ENCODE data around the gene NET1.

Gene NET1

DNA sequence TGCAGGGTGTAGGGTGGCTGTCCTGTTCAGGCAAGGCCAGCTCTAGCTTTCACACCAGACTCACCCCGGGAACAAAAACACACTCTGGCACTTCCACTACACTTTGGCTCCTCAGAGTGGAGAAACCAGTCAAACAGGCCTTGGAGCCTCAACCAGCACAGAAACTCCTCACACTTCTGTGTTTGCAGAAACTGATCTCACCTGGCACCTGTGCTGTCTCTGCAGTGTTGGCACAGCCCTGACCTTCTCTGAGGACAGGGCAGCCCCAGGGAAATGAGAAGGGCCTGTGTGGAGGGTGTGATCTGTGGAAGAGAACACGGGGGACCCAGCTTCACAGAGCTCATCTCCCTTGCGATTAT lies 91.1 kb downstream of the NET1 start:
- H3K9ac ChIP-seq (ENCODE audit: low read depth, low read length) = no peak overlapping the region
- H3K4me1 ChIP-seq (ENCODE audit: control insufficient read depth, insufficient read depth, low read length) = no peaks in the 10 kb centered on the region
- no peaks in the 10 kb centered on the region for H3K36me3 ChIP-seq (ENCODE audit: control insufficient read depth, insufficient read depth, low read length)
- no peaks in the 10 kb centered on the region for H3K9me3 ChIP-seq (ENCODE audit: control insufficient read depth, insufficient read depth, low read length)
- no peaks in the 10 kb centered on the region for H3K27me3 ChIP-seq (ENCODE audit: control insufficient read depth, insufficient read depth, low read length)
- H3K27ac ChIP-seq (ENCODE audit: low read depth, low read length) = no peak overlapping the region
- no peak overlapping the region for H3K4me3 ChIP-seq (ENCODE audit: low read depth, low read length)

DNA sequence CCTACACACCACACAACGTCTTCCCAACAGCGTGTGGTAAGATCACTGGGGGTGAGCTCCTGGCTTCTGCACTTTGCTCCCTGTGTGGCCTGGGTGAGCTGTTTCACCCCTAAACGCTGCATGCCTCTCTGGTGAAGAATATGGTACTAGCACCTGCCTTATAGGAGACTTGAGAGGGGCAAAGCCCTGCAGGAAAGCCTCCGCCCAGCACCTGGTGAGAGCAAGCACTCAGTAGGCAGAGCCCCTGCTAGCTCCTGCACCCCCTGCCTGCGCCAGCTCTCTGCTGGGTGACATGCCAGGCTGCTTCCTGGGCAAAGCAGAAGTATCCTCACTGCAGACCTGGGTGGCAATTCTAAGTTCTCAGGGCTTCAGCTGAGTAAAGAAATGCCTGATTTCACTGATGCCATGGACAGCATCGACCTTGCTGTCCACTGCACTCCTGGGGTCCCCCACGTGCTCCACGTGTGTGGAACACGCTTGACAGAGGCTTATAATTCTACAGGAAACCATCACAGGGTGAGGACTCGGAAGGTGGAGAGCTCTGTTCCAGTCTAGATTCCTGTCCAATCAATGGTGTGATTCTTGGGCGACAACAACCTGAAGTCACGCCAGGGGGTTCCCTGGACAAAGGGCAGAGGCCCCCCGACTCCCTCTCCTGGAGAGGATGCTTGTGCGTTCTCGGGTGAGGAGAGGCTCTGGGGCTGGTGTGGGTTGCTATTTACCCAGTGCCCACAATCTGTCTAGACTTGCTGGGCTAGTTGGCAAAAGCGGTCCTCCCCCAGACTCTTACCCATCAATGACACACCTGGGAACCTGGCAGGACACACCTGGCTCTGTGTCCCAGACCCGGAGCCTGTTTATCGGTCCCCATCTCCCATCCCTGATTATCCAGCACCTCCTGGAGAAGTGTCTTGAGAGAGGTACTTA lies 92.1 kb downstream of the NET1 start:
- H3K4me1 ChIP-seq (ENCODE audit: control insufficient read depth, insufficient read depth, low read length) = no peaks in the 10 kb centered on the region

DNA sequence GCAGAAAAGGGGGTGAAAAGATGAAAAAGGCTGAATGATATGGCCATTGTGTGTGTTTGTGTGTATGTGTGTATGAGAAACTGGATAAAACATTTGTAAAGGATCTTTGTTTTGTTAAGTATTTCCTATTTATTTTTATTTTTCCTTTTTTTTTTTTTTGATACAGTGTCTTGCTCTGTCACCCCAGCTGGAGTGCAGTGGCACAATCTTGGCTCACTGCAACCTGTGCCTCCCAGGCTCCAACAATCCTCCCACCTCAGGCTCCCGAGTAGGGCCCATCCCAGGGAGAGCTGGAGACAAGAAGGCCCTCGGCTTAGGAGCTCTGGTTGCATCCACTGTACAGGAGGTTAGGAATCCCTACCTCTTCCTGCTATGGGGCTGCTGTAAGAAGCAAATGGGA lies 93.9 kb downstream of the NET1 start:
- no peak overlapping the region for H3K9ac ChIP-seq (ENCODE audit: low read depth, low read length)
- H3K4me3 ChIP-seq (ENCODE audit: low read depth, low read length) = no peak overlapping the region
- H3K27me3 ChIP-seq (ENCODE audit: control insufficient read depth, insufficient read depth, low read length) = no peaks in the 10 kb centered on the region
- no peaks in the 10 kb centered on the region for H3K36me3 ChIP-seq (ENCODE audit: control insufficient read depth, insufficient read depth, low read length)
- H3K27ac ChIP-seq (ENCODE audit: low read depth, low read length) = no peak overlapping the region
- no peaks in the 10 kb centered on the region for H3K9me3 ChIP-seq (ENCODE audit: control insufficient read depth, insufficient read depth, low read length)
- H3K4me1 ChIP-seq (ENCODE audit: control insufficient read depth, insufficient read depth, low read length) = no peaks in the 10 kb centered on the region

More for the DNA sequence above, 92.1 kb downstream of the NET1 start:
- H3K4me3 ChIP-seq (ENCODE audit: low read depth, low read length) = no peak overlapping the region
- no peaks in the 10 kb centered on the region for H3K9me3 ChIP-seq (ENCODE audit: control insufficient read depth, insufficient read depth, low read length)
- H3K27ac ChIP-seq (ENCODE audit: low read depth, low read length) = no peak overlapping the region
- no peak overlapping the region for H3K9ac ChIP-seq (ENCODE audit: low read depth, low read length)
- H3K27me3 ChIP-seq (ENCODE audit: control insufficient read depth, insufficient read depth, low read length) = no peaks in the 10 kb centered on the region
- H3K36me3 ChIP-seq (ENCODE audit: control insufficient read depth, insufficient read depth, low read length) = no peaks in the 10 kb centered on the region

- Histone ChIP-seq H3K4me3 (ENCODE audit: low read depth, low read length) (no peak overlapping the region), H3K27ac (ENCODE audit: low read depth, low read length) (no peak overlapping the region), H3K9me3 (ENCODE audit: control insufficient read depth, insufficient read depth, low read length) (no peaks in the 10 kb centered on the region), H3K4me1 (ENCODE audit: control insufficient read depth, insufficient read depth, low read length) (no peaks in the 10 kb centered on the region), H3K27me3 (ENCODE audit: control insufficient read depth, insufficient read depth, low read length) (no peaks in the 10 kb centered on the region), H3K9ac (ENCODE audit: low read depth, low read length) (no peak overlapping the region), H3K36me3 (ENCODE audit: control insufficient read depth, insufficient read depth, low read length) (no peaks in the 10 kb centered on the region)
Observed at GRCh38 chr10:5506751-5507648, 94.6 kb downstream of the NET1 start.

- Histone ChIP-seq H3K4me3 (ENCODE audit: low read depth, low read length) (no peak overlapping the region), H3K27me3 (ENCODE audit: control insufficient read depth, insufficient read depth, low read length) (no peaks in the 10 kb centered on the region), H3K9me3 (ENCODE audit: control insufficient read depth, insufficient read depth, low read length) (no peaks in the 10 kb centered on the region), H3K27ac (ENCODE audit: low read depth, low read length) (no peak overlapping the region), H3K36me3 (ENCODE audit: control insufficient read depth, insufficient read depth, low read length) (no peaks in the 10 kb centered on the region), H3K4me1 (ENCODE audit: control insufficient read depth, insufficient read depth, low read length) (no peaks in the 10 kb centered on the region), H3K9ac (ENCODE audit: low read depth, low read length) (no peak overlapping the region)
Observed at GRCh38 chr10:5507649-5508131, 95.3 kb downstream of the NET1 start.

DNA sequence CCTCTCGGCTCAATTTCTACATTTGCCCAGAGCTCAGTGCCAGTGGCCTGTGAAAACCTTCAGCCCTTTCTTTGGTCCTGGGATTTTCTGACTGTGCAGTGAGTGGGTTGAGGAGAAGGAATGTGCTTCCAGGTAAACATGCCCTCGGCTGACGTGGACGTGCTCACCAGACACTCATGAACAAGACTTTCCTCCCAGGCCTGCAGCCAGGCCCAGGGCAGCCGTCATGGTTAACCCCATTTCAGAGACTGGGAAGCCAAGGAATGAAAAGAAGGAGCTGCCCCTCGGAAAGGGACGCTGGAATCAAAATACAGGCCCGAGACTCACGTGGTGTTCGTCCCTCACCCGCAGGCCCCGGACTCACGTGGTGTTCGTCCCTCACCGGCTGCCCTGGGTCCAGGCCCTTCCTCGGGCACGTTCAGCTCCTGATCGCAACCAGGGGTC lies 95.8 kb downstream of the NET1 start:
- H3K9me3 ChIP-seq (ENCODE audit: control insufficient read depth, insufficient read depth, low read length) = no peaks in the 10 kb centered on the region
- no peaks in the 10 kb centered on the region for H3K27me3 ChIP-seq (ENCODE audit: control insufficient read depth, insufficient read depth, low read length)
- H3K4me3 ChIP-seq (ENCODE audit: low read depth, low read length) = no peak overlapping the region
- no peak overlapping the region for H3K27ac ChIP-seq (ENCODE audit: low read depth, low read length)
- no peaks in the 10 kb centered on the region for H3K4me1 ChIP-seq (ENCODE audit: control insufficient read depth, insufficient read depth, low read length)
- no peak overlapping the region for H3K9ac ChIP-seq (ENCODE audit: low read depth, low read length)
- no peaks in the 10 kb centered on the region for H3K36me3 ChIP-seq (ENCODE audit: control insufficient read depth, insufficient read depth, low read length)

Measured in HUES48 (cell line).